ENCODE measurements around the gene CELA2A.

Gene CELA2A

GRCh38 chr1:15443281-15443680 lies 13.3 kb upstream of the CELA2A start:
- TF ChIP-seq TCF12 (IDR thresholded peaks at IDR 0.05; ENCODE audit: low read depth) (no peak), TAF1 (IDR thresholded peaks at IDR 0.05; ENCODE audit: low read depth) (no peak), CREB1 (IDR thresholded peaks at IDR 0.05; ENCODE audit: low read depth) (no peak), FOXM1 (IDR thresholded peaks at IDR 0.05; ENCODE audit: borderline replicate concordance, low read depth) (no peak), EP300 (IDR thresholded peaks at IDR 0.05; ENCODE audit: borderline replicate concordance) (no peak), TEAD4 (IDR thresholded peaks at IDR 0.05) (no peak), NFIC (IDR thresholded peaks at IDR 0.05) (no peak), CEBPB (IDR thresholded peaks at IDR 0.05) (no peak), YY1 (IDR thresholded peaks at IDR 0.05; ENCODE audit: low read depth) (no peak)
- TF ChIP-seq, protein P1, sequence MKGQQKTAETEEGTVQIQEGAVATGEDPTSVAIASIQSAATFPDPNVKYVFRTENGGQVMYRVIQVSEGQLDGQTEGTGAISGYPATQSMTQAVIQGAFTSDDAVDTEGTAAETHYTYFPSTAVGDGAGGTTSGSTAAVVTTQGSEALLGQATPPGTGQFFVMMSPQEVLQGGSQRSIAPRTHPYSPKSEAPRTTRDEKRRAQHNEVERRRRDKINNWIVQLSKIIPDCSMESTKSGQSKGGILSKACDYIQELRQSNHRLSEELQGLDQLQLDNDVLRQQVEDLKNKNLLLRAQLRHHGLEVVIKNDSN (IDR thresholded peaks at IDR 0.05): no peak
- TF ChIP-seq, protein P2, sequence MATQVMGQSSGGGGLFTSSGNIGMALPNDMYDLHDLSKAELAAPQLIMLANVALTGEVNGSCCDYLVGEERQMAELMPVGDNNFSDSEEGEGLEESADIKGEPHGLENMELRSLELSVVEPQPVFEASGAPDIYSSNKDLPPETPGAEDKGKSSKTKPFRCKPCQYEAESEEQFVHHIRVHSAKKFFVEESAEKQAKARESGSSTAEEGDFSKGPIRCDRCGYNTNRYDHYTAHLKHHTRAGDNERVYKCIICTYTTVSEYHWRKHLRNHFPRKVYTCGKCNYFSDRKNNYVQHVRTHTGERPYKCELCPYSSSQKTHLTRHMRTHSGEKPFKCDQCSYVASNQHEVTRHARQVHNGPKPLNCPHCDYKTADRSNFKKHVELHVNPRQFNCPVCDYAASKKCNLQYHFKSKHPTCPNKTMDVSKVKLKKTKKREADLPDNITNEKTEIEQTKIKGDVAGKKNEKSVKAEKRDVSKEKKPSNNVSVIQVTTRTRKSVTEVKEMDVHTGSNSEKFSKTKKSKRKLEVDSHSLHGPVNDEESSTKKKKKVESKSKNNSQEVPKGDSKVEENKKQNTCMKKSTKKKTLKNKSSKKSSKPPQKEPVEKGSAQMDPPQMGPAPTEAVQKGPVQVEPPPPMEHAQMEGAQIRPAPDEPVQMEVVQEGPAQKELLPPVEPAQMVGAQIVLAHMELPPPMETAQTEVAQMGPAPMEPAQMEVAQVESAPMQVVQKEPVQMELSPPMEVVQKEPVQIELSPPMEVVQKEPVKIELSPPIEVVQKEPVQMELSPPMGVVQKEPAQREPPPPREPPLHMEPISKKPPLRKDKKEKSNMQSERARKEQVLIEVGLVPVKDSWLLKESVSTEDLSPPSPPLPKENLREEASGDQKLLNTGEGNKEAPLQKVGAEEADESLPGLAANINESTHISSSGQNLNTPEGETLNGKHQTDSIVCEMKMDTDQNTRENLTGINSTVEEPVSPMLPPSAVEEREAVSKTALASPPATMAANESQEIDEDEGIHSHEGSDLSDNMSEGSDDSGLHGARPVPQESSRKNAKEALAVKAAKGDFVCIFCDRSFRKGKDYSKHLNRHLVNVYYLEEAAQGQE (IDR thresholded peaks at IDR 0.05; ENCODE audit: low read depth): no peak
- TF ChIP-seq, protein P3, sequence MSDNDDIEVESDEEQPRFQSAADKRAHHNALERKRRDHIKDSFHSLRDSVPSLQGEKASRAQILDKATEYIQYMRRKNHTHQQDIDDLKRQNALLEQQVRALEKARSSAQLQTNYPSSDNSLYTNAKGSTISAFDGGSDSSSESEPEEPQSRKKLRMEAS (IDR thresholded peaks at IDR 0.05): no peak

- TF ChIP-seq EGR1 (IDR thresholded peaks at IDR 0.05): no peak
- TF ChIP-seq EP300 (IDR thresholded peaks at IDR 0.05; ENCODE audit: borderline replicate concordance): no peak
- TF ChIP-seq TEAD4 (IDR thresholded peaks at IDR 0.05): no peak
- no peak for TF ChIP-seq ZBTB7A (IDR thresholded peaks at IDR 0.05; ENCODE audit: low read depth)
- TF ChIP-seq CREB1 (IDR thresholded peaks at IDR 0.05; ENCODE audit: low read depth): no peak
- no peak for TF ChIP-seq FOXM1 (IDR thresholded peaks at IDR 0.05; ENCODE audit: borderline replicate concordance, low read depth)
- TF ChIP-seq, protein P3 (IDR thresholded peaks at IDR 0.05): no peak
- TF ChIP-seq, protein P1 (IDR thresholded peaks at IDR 0.05): no peak
- TF ChIP-seq RAD21 (IDR thresholded peaks at IDR 0.05; ENCODE audit: low read depth): no peak
- no peak for TF ChIP-seq CEBPB (IDR thresholded peaks at IDR 0.05)
- no peak for TF ChIP-seq YY1 (IDR thresholded peaks at IDR 0.05; ENCODE audit: low read depth)
- TF ChIP-seq NFIC (IDR thresholded peaks at IDR 0.05): no peak
- TF ChIP-seq TAF1 (IDR thresholded peaks at IDR 0.05; ENCODE audit: low read depth): no peak
- TF ChIP-seq, protein P2 (IDR thresholded peaks at IDR 0.05; ENCODE audit: low read depth): no peak
- TF ChIP-seq TCF12 (IDR thresholded peaks at IDR 0.05; ENCODE audit: low read depth): no peak
Measured at GRCh38 chr1:15444468-15445389, 11.8 kb upstream of the CELA2A start.

- TF ChIP-seq, protein P2 (IDR thresholded peaks at IDR 0.05; ENCODE audit: low read depth): no peak
- TF ChIP-seq TAF1 (IDR thresholded peaks at IDR 0.05; ENCODE audit: low read depth): no peak
- TF ChIP-seq TCF12 (IDR thresholded peaks at IDR 0.05; ENCODE audit: low read depth): no peak
- no peak for TF ChIP-seq CEBPB (IDR thresholded peaks at IDR 0.05)
- TF ChIP-seq YY1 (IDR thresholded peaks at IDR 0.05; ENCODE audit: low read depth): no peak
- TF ChIP-seq, protein P1 (IDR thresholded peaks at IDR 0.05): no peak
- TF ChIP-seq, protein P3 (IDR thresholded peaks at IDR 0.05): no peak
- no peak for TF ChIP-seq CREB1 (IDR thresholded peaks at IDR 0.05; ENCODE audit: low read depth)
- TF ChIP-seq FOXM1 (IDR thresholded peaks at IDR 0.05; ENCODE audit: borderline replicate concordance, low read depth): no peak
- no peak for TF ChIP-seq RAD21 (IDR thresholded peaks at IDR 0.05; ENCODE audit: low read depth)
- no peak for TF ChIP-seq EP300 (IDR thresholded peaks at IDR 0.05; ENCODE audit: borderline replicate concordance)
- TF ChIP-seq NFIC (IDR thresholded peaks at IDR 0.05): no peak
- TF ChIP-seq TEAD4 (IDR thresholded peaks at IDR 0.05): no peak
- no peak for TF ChIP-seq ZBTB7A (IDR thresholded peaks at IDR 0.05; ENCODE audit: low read depth)
- no peak for TF ChIP-seq EGR1 (IDR thresholded peaks at IDR 0.05)
Measured at GRCh38 chr1:15445390-15446122, 11.0 kb upstream of the CELA2A start.

All from Ishikawa (cell line).